Heart left ventricle (tissue), 16 donors: ENCODE results near the gene NCKIPSD. TPM values are rescaled to one million over a fixed set of nuclear protein-coding genes. Genes with fewer than 3 reads are reported as not detected.

ENCODE experiments used
- ATAC-seq, 4 donors: fragments of 200-7000 bp; cut with Tn5 transposase; one replicate each; pipeline ENCODE4 v1.9.1; 2020 to 2022; ENCODE audit warnings: moderate library complexity in 4 of 4, mild to moderate bottlenecking in 3 of 4, moderate number of reproducible peaks in 1 of 4
- DNase-seq, 5 donors: peaks; one replicate each; pipeline ENCODE4 v3.0.0-alpha.2; 2020
- H3K27ac ChIP-seq, 12 donors: fragments of 200-600 bp; sonication (generic) in 4 of 12; one replicate each; pipeline versions ENCODE4 v1.5.0 to v1.8.0; 2016 to 2022; ENCODE audit warnings: mild to moderate bottlenecking in 2 of 12
- H3K27me3 ChIP-seq, 9 donors: fragments of 200-600 bp; sonication (generic) in 2 of 9; one replicate each; pipeline versions ENCODE4 v1.5.1 to v1.8.0; 2016 to 2022; ENCODE audit warnings: mild to moderate bottlenecking in 3 of 9
- H3K36me3 ChIP-seq, 9 donors: fragments of 200-600 bp; sonication (generic) in 2 of 9; one replicate each; pipeline versions ENCODE4 v1.5.0 to v1.8.0; 2018 to 2022; ENCODE audit warnings: mild to moderate bottlenecking in 2 of 9
- H3K4me1 ChIP-seq, 12 donors: fragments of 200-600 bp; sonication (generic) in 4 of 12; one replicate each; pipeline versions ENCODE4 v1.5.0 to v1.8.0; 2016 to 2022; ENCODE audit warnings: mild to moderate bottlenecking in 3 of 12
- H3K4me3 ChIP-seq, 12 donors: fragments of 200-600 bp; sonication (generic) in 4 of 12; one replicate each; pipeline versions ENCODE4 v1.5.0 to v1.8.0; 2017 to 2022; ENCODE audit warnings: mild to moderate bottlenecking in 9 of 12, moderate library complexity in 4 of 12
- H3K9me3 ChIP-seq, 12 donors: fragments of 200-600 bp; sonication (generic) in 4 of 12; one replicate each; pipeline versions ENCODE4 v1.5.0 to v1.8.0; 2016 to 2022; ENCODE audit warnings: mild to moderate bottlenecking in 1 of 12
- POLR2A ChIP-seq, 2 donors: fragments of 450-650 bp; IDR thresholded peaks; one replicate each; pipeline ENCODE4 v1.6.1; 2017; ENCODE audit warnings: antibody characterized with exemption in 2 of 2, mild to moderate bottlenecking in 2 of 2, moderate library complexity in 2 of 2
- WGBS, 4 donors: extraction: QIAGEN DNeasy Blood & Tissue Kit in 2 of 4; methylation state at CpG; one replicate each; pipeline versions ENCODE4 v1.1.5 to v1.1.7; 2013 to 2018; 5-methylcytosine and 5-hydroxymethylcytosine counted together
- intact Hi-C, 10 donors: fragments of 100-400 bp; cut with DNase I; formaldehyde crosslinking; loops; one replicate each; pipeline versions ENCODE4 v1.11.1 to v1.14.2; 2022
- polyA plus RNA-seq, 2 donors: library from polyadenylated mRNA; stranded (reverse); fragments of 200-250 nt; gene quantifications; one replicate each; pipeline ENCODE4 v1.2.3, GENCODE V29; 2013
- total RNA-seq, 9 donors: library from RNA; depleted of rRNA in 2 of 9; stranded (reverse); fragments of >200 nt in 2 of 9; fragmentation: NEBNext Ultra II Directional in 3 of 9; extraction: Animal tissue kit (Norgen Biotek cat#: 25700) in 3 of 9; gene quantifications; one replicate each; pipeline versions ENCODE4 v1.1.0 to v1.2.4, GENCODE V29; 2016 to 2023
- TF ChIP-seq, protein P1 (sequence below), 12 donors: fragments of 200-600 bp; sonication (generic) in 4 of 12; IDR thresholded peaks; one replicate each; pipeline versions ENCODE4 v1.5.0 to v1.8.0; 2018 to 2022; ENCODE audit warnings: antibody characterized with exemption in 12 of 12, mild to moderate bottlenecking in 5 of 12
- donor health status: ischemic (EF 13 %, LVEDD 7.1; RV severe dilation, severe dysfunction).
- donor health status: healthy with polysubstance abuse.
- donor health status: DM: no; HTN: yes; CAD: no.
- donor health status: DM: no; HTN: no; CAD: no.
- donor health status: ischemic (EF 25% LVEDD 6.9; RV normal size, moderate dysfunction).
- donor health status: ischemic (EF 25% LVEDD 5.7; RV mildly dilated, moderate dysfunction).
- donor health status: healthy.
- donor health status: DM: yes; HTN: yes; CAD: no.
- donor health status: ischemic (EF 35%, LVEDD 5.7; RV mildly dilated, moderate dysfunction).
- donor health status: nonischemic (EF 11% LVEDD 7.7; RV severe dilation, severe dysfunction).
- donor health status: DM: yes; HTN: yes; CAD: no.
- donor health status: PGD.
- donor health status: ischemic (EF 29% LVEDD 5.4; RV normal size, mild dysfunction).
- donor health status: nonischemic (EF 23%, LVEDD 6.1; RV moderate dilation, normal function).

The NCKIPSD gene
- total and polyA plus RNA-seq, 11 donors: 9.8 to 47.6 (median 14.7) TPM

DNA sequence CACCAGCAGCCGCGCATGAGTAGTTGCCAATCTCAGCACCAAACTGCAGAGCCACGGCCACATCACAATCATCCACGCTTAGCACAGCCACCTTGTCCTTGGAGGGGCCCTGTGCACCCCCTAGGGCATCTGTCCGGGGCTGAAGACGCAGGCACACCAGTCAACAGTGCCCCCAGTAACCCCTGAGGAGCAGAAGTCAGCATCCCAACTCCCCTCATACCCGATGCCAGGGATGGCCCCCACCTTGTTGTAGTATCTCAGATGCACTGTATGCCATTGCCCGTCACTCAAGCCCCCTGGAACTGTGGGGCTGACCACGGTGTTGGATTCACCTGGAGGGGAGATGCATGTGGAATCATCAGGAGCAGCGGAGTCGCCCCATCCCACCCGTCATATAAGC is 30.7 kb downstream of the NCKIPSD start:
- WGBS, 4 donors: 94 to 95% (median 94%) methylated on average over 10 to 12 of the region's 12 CpGs
- Histone ChIP-seq H3K27ac (no peak overlapping the region), H3K27me3 (no peaks in the 10 kb centered on the region), H3K4me1 (peaks cover 0 to 19% (median 11%) of the 10 kb centered on the region in 12 donors), H3K36me3 (no peaks in the 10 kb centered on the region), H3K9me3 (no peaks in the 10 kb centered on the region), H3K4me3 (no peak overlapping the region)
- intact Hi-C loops: no loop called here
- TF ChIP-seq, protein P1, sequence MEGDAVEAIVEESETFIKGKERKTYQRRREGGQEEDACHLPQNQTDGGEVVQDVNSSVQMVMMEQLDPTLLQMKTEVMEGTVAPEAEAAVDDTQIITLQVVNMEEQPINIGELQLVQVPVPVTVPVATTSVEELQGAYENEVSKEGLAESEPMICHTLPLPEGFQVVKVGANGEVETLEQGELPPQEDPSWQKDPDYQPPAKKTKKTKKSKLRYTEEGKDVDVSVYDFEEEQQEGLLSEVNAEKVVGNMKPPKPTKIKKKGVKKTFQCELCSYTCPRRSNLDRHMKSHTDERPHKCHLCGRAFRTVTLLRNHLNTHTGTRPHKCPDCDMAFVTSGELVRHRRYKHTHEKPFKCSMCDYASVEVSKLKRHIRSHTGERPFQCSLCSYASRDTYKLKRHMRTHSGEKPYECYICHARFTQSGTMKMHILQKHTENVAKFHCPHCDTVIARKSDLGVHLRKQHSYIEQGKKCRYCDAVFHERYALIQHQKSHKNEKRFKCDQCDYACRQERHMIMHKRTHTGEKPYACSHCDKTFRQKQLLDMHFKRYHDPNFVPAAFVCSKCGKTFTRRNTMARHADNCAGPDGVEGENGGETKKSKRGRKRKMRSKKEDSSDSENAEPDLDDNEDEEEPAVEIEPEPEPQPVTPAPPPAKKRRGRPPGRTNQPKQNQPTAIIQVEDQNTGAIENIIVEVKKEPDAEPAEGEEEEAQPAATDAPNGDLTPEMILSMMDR (IDR thresholded peaks at IDR 0.05): no peak
- TF ChIP-seq POLR2A (IDR thresholded peaks at IDR 0.05): no peak
- no peak for ATAC-seq
- DNase-seq: no peak

- H3K9me3 ChIP-seq: no peaks in the 10 kb centered on the region
- H3K4me3 ChIP-seq: no peak overlapping the region
- DNase-seq (no peak), ATAC-seq (no peak)
- intact Hi-C loops: no loop called here
- H3K4me1 ChIP-seq: peaks cover 0 to 19% (median 11%) of the 10 kb centered on the region in 12 donors
- no peaks in the 10 kb centered on the region for H3K36me3 ChIP-seq
- no peak overlapping the region for H3K27ac ChIP-seq
- 96 to 97% (median 96%) methylated on average over 14 to 15 of the region's 15 CpGs for WGBS, 4 donors
- H3K27me3 ChIP-seq: no peaks in the 10 kb centered on the region
- TF ChIP-seq, protein P1 (IDR thresholded peaks at IDR 0.05): no peak
- no peak for TF ChIP-seq POLR2A (IDR thresholded peaks at IDR 0.05)
Observed at GRCh38 chr3:48652923-48653715, 32.6 kb downstream of the NCKIPSD start.

GRCh38 chr3:48651771-48652170 is 33.9 kb downstream of the NCKIPSD start:
- Histone ChIP-seq H3K36me3 (no peaks in the 10 kb centered on the region), H3K9me3 (no peaks in the 10 kb centered on the region), H3K4me3 (no peak overlapping the region), H3K4me1 (peaks cover 0 to 15% (median 10%) of the 10 kb centered on the region in 12 donors), H3K27me3 (no peaks in the 10 kb centered on the region), H3K27ac (no peak overlapping the region)
- intact Hi-C loops: no loop called here
- TF ChIP-seq, protein P1 (IDR thresholded peaks at IDR 0.05): no peak
- no peak for TF ChIP-seq POLR2A (IDR thresholded peaks at IDR 0.05)
- DNase-seq (no peak), ATAC-seq (no peak)
- WGBS, 4 donors: 87 to 95% (median 91%) methylated on average over 2 to 11 of the region's 11 CpGs

DNA sequence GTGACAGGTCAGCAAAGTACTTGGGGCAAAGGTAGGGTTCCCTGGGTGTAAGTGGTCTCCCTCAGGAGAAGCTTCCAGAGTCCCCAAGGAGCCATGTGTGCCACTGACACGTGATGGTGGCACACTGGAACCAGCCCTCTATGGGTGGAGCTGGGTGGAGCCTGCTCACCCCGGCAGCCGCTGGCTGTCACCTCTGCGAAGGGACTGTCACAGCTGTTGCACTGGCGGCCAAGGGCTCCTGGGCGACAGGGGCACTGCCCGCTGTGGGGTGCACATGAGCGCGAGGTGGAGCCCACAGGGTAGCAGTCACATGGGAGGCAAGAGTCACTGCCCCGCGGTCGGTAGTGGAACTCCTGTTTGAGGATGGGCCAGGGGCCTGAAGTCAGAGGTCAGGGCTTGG is 35.0 kb downstream of the NCKIPSD start:
- TF ChIP-seq POLR2A (IDR thresholded peaks at IDR 0.05): no peak
- TF ChIP-seq, protein P1 (IDR thresholded peaks at IDR 0.05): no peak
- H3K4me1 ChIP-seq: peaks cover 0 to 4% (median 2%) of the 10 kb centered on the region in 12 donors
- H3K9me3 ChIP-seq: no peaks in the 10 kb centered on the region
- intact Hi-C loops: no loop called here
- no peaks in the 10 kb centered on the region for H3K36me3 ChIP-seq
- no peaks in the 10 kb centered on the region for H3K27me3 ChIP-seq
- H3K27ac ChIP-seq: no peak overlapping the region
- DNase-seq: no peak
- 88 to 94% (median 91%) methylated on average over 10 to 12 of the region's 12 CpGs for WGBS, 4 donors
- ATAC-seq: no peak
- no peak overlapping the region for H3K4me3 ChIP-seq
